ENCODE results near the gene TJP1.
A peak's percentile ranks its signal among the peaks of the same experiment; 100 is the strongest.
"Not testable (repeated sequence)": the region's sequence is repeated elsewhere in the genome, so short reads cannot be mapped to it uniquely, and the experiment has no call there.

Gene TJP1

DNA sequence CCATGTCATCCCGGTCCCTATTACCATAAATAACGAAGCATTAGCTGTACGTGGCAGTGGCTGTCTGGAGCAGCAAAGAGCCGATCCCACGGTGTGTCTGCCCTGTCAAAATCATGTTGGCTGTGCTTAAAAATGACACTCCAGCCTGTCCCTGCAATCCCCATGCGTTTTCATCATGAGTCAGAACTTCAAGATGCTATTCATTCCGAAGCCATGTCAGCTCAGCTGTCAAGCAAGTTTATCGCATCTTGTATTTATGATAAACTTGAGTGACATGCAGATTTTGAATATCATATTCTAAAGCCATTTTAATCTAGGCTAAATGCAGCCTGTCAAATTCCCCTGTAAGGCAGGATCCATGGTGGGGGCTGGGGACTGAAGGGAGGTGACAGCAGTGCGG is 152.4 kb downstream of the TJP1 start:
- in situ Hi-C loops (cut with HindIII; ENCODE audit: low sequenced_read_pairs), result no loop called here
- TF ChIP-seq, protein P1, sequence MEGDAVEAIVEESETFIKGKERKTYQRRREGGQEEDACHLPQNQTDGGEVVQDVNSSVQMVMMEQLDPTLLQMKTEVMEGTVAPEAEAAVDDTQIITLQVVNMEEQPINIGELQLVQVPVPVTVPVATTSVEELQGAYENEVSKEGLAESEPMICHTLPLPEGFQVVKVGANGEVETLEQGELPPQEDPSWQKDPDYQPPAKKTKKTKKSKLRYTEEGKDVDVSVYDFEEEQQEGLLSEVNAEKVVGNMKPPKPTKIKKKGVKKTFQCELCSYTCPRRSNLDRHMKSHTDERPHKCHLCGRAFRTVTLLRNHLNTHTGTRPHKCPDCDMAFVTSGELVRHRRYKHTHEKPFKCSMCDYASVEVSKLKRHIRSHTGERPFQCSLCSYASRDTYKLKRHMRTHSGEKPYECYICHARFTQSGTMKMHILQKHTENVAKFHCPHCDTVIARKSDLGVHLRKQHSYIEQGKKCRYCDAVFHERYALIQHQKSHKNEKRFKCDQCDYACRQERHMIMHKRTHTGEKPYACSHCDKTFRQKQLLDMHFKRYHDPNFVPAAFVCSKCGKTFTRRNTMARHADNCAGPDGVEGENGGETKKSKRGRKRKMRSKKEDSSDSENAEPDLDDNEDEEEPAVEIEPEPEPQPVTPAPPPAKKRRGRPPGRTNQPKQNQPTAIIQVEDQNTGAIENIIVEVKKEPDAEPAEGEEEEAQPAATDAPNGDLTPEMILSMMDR (IDR thresholded peaks at IDR 0.05; ENCODE audit: low read depth, low read length, missing control alignments), result no peak
- DNase-seq (ENCODE audit: low read depth), result no peak
- H3K4me3 ChIP-seq (ENCODE audit: low read depth, low read length), result no peak overlapping the region

DNA sequence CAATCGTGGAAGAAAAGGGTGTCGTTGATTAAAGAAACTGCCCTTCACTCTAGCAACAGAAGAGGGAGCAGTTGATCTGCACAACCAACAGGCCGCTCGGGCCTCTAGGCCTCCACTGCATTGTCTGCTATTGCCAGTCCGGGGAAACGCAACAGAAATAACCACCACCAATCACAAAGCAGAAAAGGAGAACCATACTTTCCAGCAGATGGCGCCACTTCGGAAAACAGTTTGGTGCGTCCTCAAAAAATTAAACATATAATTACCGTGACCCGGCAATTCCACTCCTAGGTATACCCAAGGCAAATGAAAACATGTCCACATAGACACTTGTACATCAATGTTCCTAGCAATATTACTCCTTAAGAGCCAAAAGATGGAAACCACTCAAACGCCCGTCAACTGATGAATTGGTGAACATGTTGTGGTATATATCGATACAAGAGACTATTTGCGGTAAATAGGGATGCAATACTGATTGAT is 154.1 kb downstream of the TJP1 start:
- H3K4me3 ChIP-seq (ENCODE audit: low read depth, low read length), result no peak overlapping the region
- in situ Hi-C loops (cut with HindIII; ENCODE audit: low sequenced_read_pairs), result no loop called here
- TF ChIP-seq, protein P1 (IDR thresholded peaks at IDR 0.05; ENCODE audit: low read depth, low read length, missing control alignments), result peak; percentile 78
- DNase-seq (ENCODE audit: low read depth), result peak; percentile 66

GRCh38 chr15:29666241-29666640 is 156.0 kb downstream of the TJP1 start:
- no peak overlapping the region for H3K4me3 ChIP-seq (ENCODE audit: low read depth, low read length)
- TF ChIP-seq, protein P1 (IDR thresholded peaks at IDR 0.05; ENCODE audit: low read depth, low read length, missing control alignments), result no peak
- in situ Hi-C loops (cut with HindIII; ENCODE audit: low sequenced_read_pairs), result no loop called here
- DNase-seq (ENCODE audit: low read depth), result no peak

DNA sequence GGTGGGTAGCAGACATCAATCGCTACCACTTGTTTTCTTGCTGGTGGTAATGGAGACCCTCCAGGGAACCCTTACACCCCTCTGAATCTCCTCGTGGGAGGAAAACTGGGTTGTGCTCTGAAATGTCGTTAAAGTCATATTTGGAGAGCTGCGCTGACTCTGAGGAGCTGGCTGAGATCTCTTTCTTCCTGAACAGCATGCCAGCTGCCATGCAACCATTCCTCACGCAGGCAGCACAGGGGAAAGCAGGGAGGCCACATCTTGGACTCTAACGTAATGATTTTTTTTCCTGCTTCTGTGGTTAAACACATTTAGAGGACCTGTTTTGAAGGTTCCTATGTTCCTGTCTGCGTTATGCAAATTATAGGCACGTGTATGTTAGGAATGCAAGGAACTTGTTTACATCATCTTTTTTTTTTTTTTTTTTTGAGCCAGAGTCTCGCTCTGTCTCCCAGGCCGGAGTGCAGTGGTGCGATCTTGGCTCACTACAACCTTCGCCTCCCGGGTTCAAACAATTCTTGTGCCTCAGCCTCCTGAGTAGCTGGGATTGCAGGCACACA is 156.7 kb downstream of the TJP1 start:
- TF ChIP-seq, protein P1 (IDR thresholded peaks at IDR 0.05; ENCODE audit: low read depth, low read length, missing control alignments), result no peak
- DNase-seq (ENCODE audit: low read depth), result no peak
- no peak overlapping the region for H3K4me3 ChIP-seq (ENCODE audit: low read depth, low read length)
- in situ Hi-C loops (cut with HindIII; ENCODE audit: low sequenced_read_pairs), result no loop called here

DNA sequence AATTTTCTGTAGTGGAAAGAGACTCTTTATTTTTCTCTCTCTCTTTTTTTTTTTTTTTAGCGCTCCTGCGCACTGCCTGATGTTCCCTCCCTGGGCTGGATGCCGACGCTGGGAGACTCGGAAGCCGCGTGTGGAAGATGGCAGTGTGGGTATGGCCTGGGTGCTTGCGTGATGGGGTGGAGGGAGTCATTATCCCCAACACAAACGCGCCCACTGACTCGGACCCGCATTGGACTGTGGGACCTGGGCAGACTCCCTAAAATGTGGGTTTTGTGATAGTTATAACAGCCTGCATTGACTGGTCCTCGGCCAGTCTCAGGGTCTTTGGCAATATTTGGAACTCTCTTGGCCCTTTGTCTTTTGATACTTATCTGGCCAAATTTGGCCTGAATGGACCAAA is 157.9 kb downstream of the TJP1 start:
- no peak for DNase-seq (ENCODE audit: low read depth)
- TF ChIP-seq, protein P1 (IDR thresholded peaks at IDR 0.05; ENCODE audit: low read depth, low read length, missing control alignments), result no peak
- in situ Hi-C loops (cut with HindIII; ENCODE audit: low sequenced_read_pairs), result no loop called here
- H3K4me3 ChIP-seq (ENCODE audit: low read depth, low read length), result no peak overlapping the region

- H3K4me3 ChIP-seq (ENCODE audit: low read depth, low read length); DNase-seq (ENCODE audit: low read depth); in situ Hi-C loops (cut with HindIII; ENCODE audit: low sequenced_read_pairs): not testable (repeated sequence)
Measured at GRCh38 chr15:29657476-29657817, 164.8 kb downstream of the TJP1 start.

GRCh38 chr15:29656636-29657475 is 165.4 kb downstream of the TJP1 start:
- TF ChIP-seq, protein P1 (IDR thresholded peaks at IDR 0.05; ENCODE audit: low read depth, low read length, missing control alignments), result no peak
- H3K4me3 ChIP-seq (ENCODE audit: low read depth, low read length), result no peak overlapping the region
- no peak for DNase-seq (ENCODE audit: low read depth)
- in situ Hi-C loops (cut with HindIII; ENCODE audit: low sequenced_read_pairs), result no loop called here
